ENCODE results near the gene EML4.

DNA sequence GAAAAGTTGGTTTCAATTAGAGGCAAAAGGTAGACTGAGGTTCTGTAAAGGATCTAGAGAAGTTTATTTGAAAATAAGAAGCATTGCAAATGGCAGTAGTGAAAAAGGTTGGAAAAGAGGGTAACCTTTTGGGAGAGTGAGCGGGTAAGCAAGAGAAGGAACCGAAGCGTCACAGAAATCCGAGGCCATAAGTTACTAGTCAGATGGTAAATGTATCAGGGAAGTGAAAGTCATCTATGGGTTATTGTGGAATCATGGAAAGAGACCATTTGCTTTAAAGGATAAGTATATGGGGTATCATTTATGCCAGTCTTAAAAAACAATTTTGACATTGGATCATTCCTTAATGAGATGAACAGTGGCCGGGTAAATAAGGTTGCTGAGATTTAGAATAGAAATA lies 30.5 kb downstream of the EML4 start:
- TF ChIP-seq, protein P1, sequence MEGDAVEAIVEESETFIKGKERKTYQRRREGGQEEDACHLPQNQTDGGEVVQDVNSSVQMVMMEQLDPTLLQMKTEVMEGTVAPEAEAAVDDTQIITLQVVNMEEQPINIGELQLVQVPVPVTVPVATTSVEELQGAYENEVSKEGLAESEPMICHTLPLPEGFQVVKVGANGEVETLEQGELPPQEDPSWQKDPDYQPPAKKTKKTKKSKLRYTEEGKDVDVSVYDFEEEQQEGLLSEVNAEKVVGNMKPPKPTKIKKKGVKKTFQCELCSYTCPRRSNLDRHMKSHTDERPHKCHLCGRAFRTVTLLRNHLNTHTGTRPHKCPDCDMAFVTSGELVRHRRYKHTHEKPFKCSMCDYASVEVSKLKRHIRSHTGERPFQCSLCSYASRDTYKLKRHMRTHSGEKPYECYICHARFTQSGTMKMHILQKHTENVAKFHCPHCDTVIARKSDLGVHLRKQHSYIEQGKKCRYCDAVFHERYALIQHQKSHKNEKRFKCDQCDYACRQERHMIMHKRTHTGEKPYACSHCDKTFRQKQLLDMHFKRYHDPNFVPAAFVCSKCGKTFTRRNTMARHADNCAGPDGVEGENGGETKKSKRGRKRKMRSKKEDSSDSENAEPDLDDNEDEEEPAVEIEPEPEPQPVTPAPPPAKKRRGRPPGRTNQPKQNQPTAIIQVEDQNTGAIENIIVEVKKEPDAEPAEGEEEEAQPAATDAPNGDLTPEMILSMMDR (IDR thresholded peaks at IDR 0.05) = no peak
- TF ChIP-seq POLR2A (IDR thresholded peaks at IDR 0.05) = no peak
